Measurements from ENCODE around the gene ALDH3B2. TPM values are rescaled to one million over a fixed set of nuclear protein-coding genes. Genes with fewer than 3 reads are reported as not detected.
A peak's percentile ranks its signal among the peaks of the same experiment; 100 is the strongest.
"Not testable (repeated sequence)": the region's sequence is repeated elsewhere in the genome, so short reads cannot be mapped to it uniquely, and the experiment has no call there.

ALDH3B2 gene
- polyA plus RNA-seq, 3 donors = not detected

DNA sequence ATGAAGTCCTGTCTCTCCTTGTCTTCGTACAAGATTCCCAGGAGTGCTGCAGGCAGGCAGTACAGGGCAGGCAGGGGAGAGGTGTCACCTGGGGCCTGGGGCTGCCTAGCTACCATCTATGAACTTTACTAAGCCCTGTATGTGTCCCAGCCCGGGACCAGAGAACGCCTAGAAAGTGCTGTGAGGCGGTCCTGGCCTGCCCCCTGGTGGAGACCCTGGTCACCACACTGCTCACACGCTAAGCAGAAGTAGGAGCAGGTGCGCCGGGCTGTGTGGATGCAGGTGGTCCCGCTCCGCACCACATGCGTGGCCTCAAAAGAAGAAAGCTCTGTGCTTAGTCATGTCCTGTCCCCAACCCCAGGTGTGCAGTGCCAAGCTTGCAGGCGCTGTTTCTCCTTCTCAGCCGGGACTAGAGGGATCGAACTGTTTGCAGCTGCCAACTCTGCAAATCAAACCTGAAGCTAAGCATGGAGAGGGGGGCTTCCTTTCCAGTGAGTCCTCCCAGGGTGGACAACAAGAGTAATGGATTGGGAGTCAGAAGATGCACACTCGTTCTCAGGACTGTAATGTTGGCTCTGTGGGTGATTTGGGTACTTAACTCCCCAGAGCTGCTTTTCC lies 39.6 kb upstream of the ALDH3B2 start:
- not testable (repeated sequence) for H4K20me1 ChIP-seq (ENCODE audit: insufficient read depth, low read length); DNase-seq; H3K27ac ChIP-seq (ENCODE audit: low read depth in 1 of 2, low read length in 2 of 2); H3K9me3 Mint-ChIP-seq; H3K4me1 Mint-ChIP-seq; H3K9ac ChIP-seq (ENCODE audit: insufficient read depth, low read length, poor library complexity, severe bottlenecking); H3K4me2 ChIP-seq (replicated peaks; ENCODE audit: extremely low read depth, low read length, poor library complexity, severe bottlenecking); H3K4me3 Mint-ChIP-seq; H3K27me3 ChIP-seq (ENCODE audit: control insufficient read depth in 2 of 2, insufficient read depth in 2 of 2, low read length in 2 of 2); H3K36me3 Mint-ChIP-seq; H3K4me3 ChIP-seq (replicated peaks in 1 of 3; ENCODE audit: low read depth in 2 of 3, low read length in 3 of 3); H3K79me2 ChIP-seq (ENCODE audit: insufficient read depth, low read length); H3K36me3 ChIP-seq (replicated peaks in 1 of 2; ENCODE audit: control insufficient read depth in 1 of 2, insufficient read depth in 2 of 2, low read length in 2 of 2); H3K27ac Mint-ChIP-seq; H3K9me3 ChIP-seq (replicated peaks in 1 of 2; ENCODE audit: control insufficient read depth in 1 of 2, insufficient read depth in 1 of 2, low read length in 2 of 2); H3K4me1 ChIP-seq (ENCODE audit: control insufficient read depth in 1 of 2, insufficient read depth in 2 of 2, low read length in 2 of 2); H2AFZ ChIP-seq (ENCODE audit: insufficient read depth, low read depth, low read length, poor library complexity, severe bottlenecking)
- TF ChIP-seq, protein P1, sequence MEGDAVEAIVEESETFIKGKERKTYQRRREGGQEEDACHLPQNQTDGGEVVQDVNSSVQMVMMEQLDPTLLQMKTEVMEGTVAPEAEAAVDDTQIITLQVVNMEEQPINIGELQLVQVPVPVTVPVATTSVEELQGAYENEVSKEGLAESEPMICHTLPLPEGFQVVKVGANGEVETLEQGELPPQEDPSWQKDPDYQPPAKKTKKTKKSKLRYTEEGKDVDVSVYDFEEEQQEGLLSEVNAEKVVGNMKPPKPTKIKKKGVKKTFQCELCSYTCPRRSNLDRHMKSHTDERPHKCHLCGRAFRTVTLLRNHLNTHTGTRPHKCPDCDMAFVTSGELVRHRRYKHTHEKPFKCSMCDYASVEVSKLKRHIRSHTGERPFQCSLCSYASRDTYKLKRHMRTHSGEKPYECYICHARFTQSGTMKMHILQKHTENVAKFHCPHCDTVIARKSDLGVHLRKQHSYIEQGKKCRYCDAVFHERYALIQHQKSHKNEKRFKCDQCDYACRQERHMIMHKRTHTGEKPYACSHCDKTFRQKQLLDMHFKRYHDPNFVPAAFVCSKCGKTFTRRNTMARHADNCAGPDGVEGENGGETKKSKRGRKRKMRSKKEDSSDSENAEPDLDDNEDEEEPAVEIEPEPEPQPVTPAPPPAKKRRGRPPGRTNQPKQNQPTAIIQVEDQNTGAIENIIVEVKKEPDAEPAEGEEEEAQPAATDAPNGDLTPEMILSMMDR (IDR thresholded peaks at IDR 0.05) = peak; percentile 50
- H3K27me3 Mint-ChIP-seq (ENCODE audit: low read depth in 3 of 3) = peaks cover 16 to 39% (median 17%) of the 10 kb centered on the region in 3 donors
- intact Hi-C loops (cut with micrococcal nuclease) = loop anchor here (5.0 to 10.0 kb wide), 3 partner anchors 87 to 142 kb away; partner anchors contain the start of gene NUDT8 (in 2 of the 2)
- 0% methylated on average over 3 of the region's 14 CpGs for WGBS (ENCODE audit: insufficient coverage)

DNA sequence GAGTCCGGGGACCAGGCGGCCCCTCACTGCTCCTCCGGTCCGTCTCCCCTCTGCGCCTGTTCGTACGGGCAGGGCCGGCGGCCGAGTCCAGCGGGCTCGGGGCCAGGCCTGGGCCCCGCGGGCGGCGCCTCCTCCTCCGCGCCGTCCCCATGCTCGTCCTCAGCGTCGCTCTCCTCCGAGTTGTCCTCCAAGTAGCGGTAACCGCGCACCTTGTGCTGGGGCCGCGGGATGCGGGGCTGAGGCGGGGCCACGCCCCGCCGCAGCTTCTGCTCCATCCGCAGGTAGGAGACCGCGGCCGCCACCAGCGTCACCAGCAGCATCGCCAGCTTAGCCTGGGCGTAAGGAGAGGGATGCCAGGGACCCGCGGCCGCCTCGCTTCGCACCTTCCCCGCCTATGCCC lies 37.3 kb upstream of the ALDH3B2 start:
- not testable (repeated sequence) for H3K4me1 Mint-ChIP-seq; H3K9ac ChIP-seq (ENCODE audit: insufficient read depth, low read length, poor library complexity, severe bottlenecking); H3K27ac ChIP-seq (ENCODE audit: low read depth in 1 of 2, low read length in 2 of 2); DNase-seq; H3K9me3 ChIP-seq (replicated peaks in 1 of 2; ENCODE audit: control insufficient read depth in 1 of 2, insufficient read depth in 1 of 2, low read length in 2 of 2); H3K9me3 Mint-ChIP-seq; H3K27me3 ChIP-seq (ENCODE audit: control insufficient read depth in 2 of 2, insufficient read depth in 2 of 2, low read length in 2 of 2); H3K4me2 ChIP-seq (replicated peaks; ENCODE audit: extremely low read depth, low read length, poor library complexity, severe bottlenecking); H3K79me2 ChIP-seq (ENCODE audit: insufficient read depth, low read length); H3K36me3 Mint-ChIP-seq; H3K4me3 ChIP-seq (replicated peaks in 1 of 3; ENCODE audit: low read depth in 2 of 3, low read length in 3 of 3); H3K27ac Mint-ChIP-seq; H4K20me1 ChIP-seq (ENCODE audit: insufficient read depth, low read length); H3K4me1 ChIP-seq (ENCODE audit: control insufficient read depth in 1 of 2, insufficient read depth in 2 of 2, low read length in 2 of 2); H2AFZ ChIP-seq (ENCODE audit: insufficient read depth, low read depth, low read length, poor library complexity, severe bottlenecking); H3K36me3 ChIP-seq (replicated peaks in 1 of 2; ENCODE audit: control insufficient read depth in 1 of 2, insufficient read depth in 2 of 2, low read length in 2 of 2)
- Mint-ChIP-seq H3K27me3 (ENCODE audit: low read depth in 3 of 3) (peaks cover 17 to 43% (median 21%) of the 10 kb centered on the region in 3 donors), H3K4me3 (peak overlapping the region in 1 of 2 donors; percentile 26)
- WGBS (ENCODE audit: insufficient coverage) = 3% methylated on average over 19 of the region's 46 CpGs
- intact Hi-C loops (cut with micrococcal nuclease) = loop anchor here (5.0 to 10.0 kb wide), 3 partner anchors 84 to 139 kb away; partner anchors contain the start of gene NUDT8 (in 2 of the 2)

DNA sequence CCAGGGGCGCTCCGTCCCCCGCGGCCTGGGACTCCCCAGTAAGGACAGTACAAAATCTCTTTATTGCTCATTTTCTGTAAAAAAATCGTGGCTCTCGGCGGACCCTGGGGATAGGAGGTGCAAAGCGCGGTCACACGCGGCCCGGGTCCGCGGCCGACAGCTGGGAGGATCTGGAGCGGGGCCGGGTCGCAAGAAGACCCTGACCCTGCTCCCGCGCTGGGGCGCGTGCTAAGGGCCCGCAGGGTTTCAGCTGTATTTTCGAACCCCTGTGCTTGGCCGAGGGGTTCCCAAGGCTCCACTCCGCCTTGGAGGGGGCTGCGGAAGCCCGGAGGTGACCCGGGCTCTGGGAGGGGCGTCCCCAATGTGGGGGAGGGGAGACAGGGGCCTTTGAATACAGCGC lies 36.8 kb upstream of the ALDH3B2 start:
- not testable (repeated sequence) for H3K4me1 Mint-ChIP-seq; H3K36me3 Mint-ChIP-seq; H3K79me2 ChIP-seq (ENCODE audit: insufficient read depth, low read length)

DNA sequence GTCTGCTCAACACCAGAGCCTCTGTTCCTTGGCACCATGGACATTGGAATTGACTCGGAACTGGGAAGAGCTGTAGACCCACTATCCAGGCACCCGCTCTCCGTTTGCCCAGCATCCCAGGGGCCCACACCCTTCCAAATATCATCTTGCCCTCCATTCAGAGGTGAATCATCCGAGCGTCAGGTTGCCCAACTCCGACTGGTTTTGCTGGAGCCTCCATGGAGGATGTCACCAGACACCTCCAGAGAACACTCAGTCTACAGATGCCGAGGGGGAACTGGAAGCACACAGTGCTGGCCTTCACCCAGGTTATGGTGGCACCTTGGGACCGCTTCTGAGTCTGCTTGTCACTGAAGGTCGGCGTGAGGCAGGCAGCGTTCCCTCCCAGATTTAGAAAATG lies 35.4 kb upstream of the ALDH3B2 start:
- H3K4me3 ChIP-seq (replicated peaks in 1 of 3; ENCODE audit: low read depth in 2 of 3, low read length in 3 of 3); H3K27ac Mint-ChIP-seq; DNase-seq; H3K9ac ChIP-seq (ENCODE audit: insufficient read depth, low read length, poor library complexity, severe bottlenecking); H4K20me1 ChIP-seq (ENCODE audit: insufficient read depth, low read length); H2AFZ ChIP-seq (ENCODE audit: insufficient read depth, low read depth, low read length, poor library complexity, severe bottlenecking); H3K4me3 Mint-ChIP-seq; H3K79me2 ChIP-seq (ENCODE audit: insufficient read depth, low read length); H3K36me3 Mint-ChIP-seq; H3K27ac ChIP-seq (ENCODE audit: low read depth in 1 of 2, low read length in 2 of 2); H3K9me3 ChIP-seq (replicated peaks in 1 of 2; ENCODE audit: control insufficient read depth in 1 of 2, insufficient read depth in 1 of 2, low read length in 2 of 2); H3K9me3 Mint-ChIP-seq; H3K27me3 ChIP-seq (ENCODE audit: control insufficient read depth in 2 of 2, insufficient read depth in 2 of 2, low read length in 2 of 2); H3K36me3 ChIP-seq (replicated peaks in 1 of 2; ENCODE audit: control insufficient read depth in 1 of 2, insufficient read depth in 2 of 2, low read length in 2 of 2); H3K4me1 Mint-ChIP-seq; H3K4me2 ChIP-seq (replicated peaks; ENCODE audit: extremely low read depth, low read length, poor library complexity, severe bottlenecking); H3K4me1 ChIP-seq (ENCODE audit: control insufficient read depth in 1 of 2, insufficient read depth in 2 of 2, low read length in 2 of 2): not testable (repeated sequence)
- intact Hi-C loops (cut with micrococcal nuclease) = loop anchor here (5.0 to 10.0 kb wide), 3 partner anchors 83 to 138 kb away; partner anchors contain the start of gene NUDT8 (in 2 of the 2)
- WGBS (ENCODE audit: insufficient coverage) = 95% methylated on average over 6 of the region's 11 CpGs
- H3K27me3 Mint-ChIP-seq (ENCODE audit: low read depth in 3 of 3) = peaks cover 17 to 44% (median 20%) of the 10 kb centered on the region in 3 donors

More for the DNA sequence above, 36.8 kb upstream of the ALDH3B2 start:
- H2AFZ ChIP-seq (ENCODE audit: insufficient read depth, low read depth, low read length, poor library complexity, severe bottlenecking); H3K9me3 ChIP-seq (replicated peaks in 1 of 2; ENCODE audit: control insufficient read depth in 1 of 2, insufficient read depth in 1 of 2, low read length in 2 of 2); H3K27ac ChIP-seq (ENCODE audit: low read depth in 1 of 2, low read length in 2 of 2); H4K20me1 ChIP-seq (ENCODE audit: insufficient read depth, low read length); DNase-seq; H3K4me3 ChIP-seq (replicated peaks in 1 of 3; ENCODE audit: low read depth in 2 of 3, low read length in 3 of 3); H3K9ac ChIP-seq (ENCODE audit: insufficient read depth, low read length, poor library complexity, severe bottlenecking); H3K4me2 ChIP-seq (replicated peaks; ENCODE audit: extremely low read depth, low read length, poor library complexity, severe bottlenecking); H3K9me3 Mint-ChIP-seq; H3K4me1 ChIP-seq (ENCODE audit: control insufficient read depth in 1 of 2, insufficient read depth in 2 of 2, low read length in 2 of 2); H3K27me3 ChIP-seq (ENCODE audit: control insufficient read depth in 2 of 2, insufficient read depth in 2 of 2, low read length in 2 of 2); H3K36me3 ChIP-seq (replicated peaks in 1 of 2; ENCODE audit: control insufficient read depth in 1 of 2, insufficient read depth in 2 of 2, low read length in 2 of 2): not testable (repeated sequence)
- Mint-ChIP-seq H3K27me3 (ENCODE audit: low read depth in 3 of 3) (peaks cover 17 to 44% (median 21%) of the 10 kb centered on the region in 3 donors), H3K27ac (peak overlapping the region in 1 of 7 donors; percentile 61), H3K4me3 (peak overlapping the region in 1 of 2 donors; percentile 83)
- intact Hi-C loops (cut with micrococcal nuclease) = loop anchor here (5.0 to 10.0 kb wide), 3 partner anchors 84 to 139 kb away; partner anchors contain the start of gene NUDT8 (in 2 of the 2)
- WGBS (ENCODE audit: insufficient coverage) = 3% methylated on average over 14 of the region's 31 CpGs
